Activated naive CD8-positive, alpha-beta T cell treated with anti-CD3 and anti-CD28 coated beads, Interleukin-2, amount 10 ng/mL, durations not matched to agents 7 days and 5 days (primary cell): ENCODE measurements around the gene ZMYND10. TPM values are rescaled to one million over a fixed set of nuclear protein-coding genes. Genes with fewer than 3 reads are reported as not detected.

Source experiments
- ATAC-seq: fragments of 150-1000 bp; cut with Tn5 transposase; one replicate; pipeline ENCODE4 v1.10.0; 2021; ENCODE audit warnings: low read depth, moderate library complexity
- POLR2A ChIA-PET: fragments of 350-600 bp; sonication (Branson Sonifier 250); formaldehyde crosslinking; loops from one replicate; lab custom pipeline; 2021; ENCODE audit warnings: antibody characterized with exemption; lab: Charles Lee
- DNase-seq: peaks from one replicate; pipeline ENCODE4 v3.0.0; 2021
- H3K27ac Mint-ChIP-seq: one replicate; pipeline ENCODE4 v1.8.0; 2022; ENCODE audit warnings: mild to moderate bottlenecking, mixed read lengths
- H3K27me3 Mint-ChIP-seq: one replicate; pipeline ENCODE4 v1.8.0; 2022; ENCODE audit warnings: mild to moderate bottlenecking, moderate library complexity, mixed read lengths
- H3K36me3 Mint-ChIP-seq: one replicate; pipeline ENCODE4 v1.8.0; 2021; ENCODE audit warnings: mild to moderate bottlenecking, mixed read lengths
- H3K4me1 Mint-ChIP-seq: one replicate; pipeline ENCODE4 v1.8.0; 2021; ENCODE audit warnings: mixed read lengths
- H3K4me3 Mint-ChIP-seq: one replicate; pipeline ENCODE4 v1.8.0; 2022; ENCODE audit warnings: mild to moderate bottlenecking, moderate library complexity, mixed read lengths
- H3K9me3 Mint-ChIP-seq: one replicate; pipeline ENCODE4 v1.8.0; 2021; ENCODE audit warnings: mixed read lengths
- total RNA-seq, 2 experiments: library from RNA; stranded (reverse); gene quantifications; one replicate each; pipeline ENCODE4 v1.2.3, GENCODE V29; 2021

ZMYND10 gene
- total RNA-seq, 2 experiments from 2014 or later: 2.2 to 2.7 TPM

DNA sequence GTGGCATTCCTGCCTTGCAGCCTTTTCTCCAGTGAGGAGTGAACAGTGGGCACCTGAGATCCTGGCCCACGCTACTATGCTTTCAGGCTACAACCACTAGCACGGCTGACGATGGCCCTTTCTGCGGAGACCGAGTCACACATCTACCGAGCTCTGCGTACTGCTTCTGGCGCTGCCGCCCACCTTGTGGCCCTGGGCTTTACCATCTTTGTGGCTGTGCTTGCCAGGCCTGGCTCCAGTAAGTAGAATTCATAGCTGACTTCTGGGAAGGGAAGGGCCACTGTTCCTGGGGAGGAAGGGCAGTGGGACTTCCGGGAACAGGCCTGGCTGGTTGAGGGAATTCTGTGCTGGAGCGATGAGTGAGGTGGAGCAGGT lies 5.8 kb upstream of the ZMYND10 start:
- POLR2A ChIA-PET: interaction anchor here (1.2 to 7.0 kb wide), 13 partner anchors 8 to 260 kb away, joined by 3 to 110 read pairs (median 12); partner anchors contain the start of genes C3orf18, CISH, HEMK1 and HYAL3

DNA sequence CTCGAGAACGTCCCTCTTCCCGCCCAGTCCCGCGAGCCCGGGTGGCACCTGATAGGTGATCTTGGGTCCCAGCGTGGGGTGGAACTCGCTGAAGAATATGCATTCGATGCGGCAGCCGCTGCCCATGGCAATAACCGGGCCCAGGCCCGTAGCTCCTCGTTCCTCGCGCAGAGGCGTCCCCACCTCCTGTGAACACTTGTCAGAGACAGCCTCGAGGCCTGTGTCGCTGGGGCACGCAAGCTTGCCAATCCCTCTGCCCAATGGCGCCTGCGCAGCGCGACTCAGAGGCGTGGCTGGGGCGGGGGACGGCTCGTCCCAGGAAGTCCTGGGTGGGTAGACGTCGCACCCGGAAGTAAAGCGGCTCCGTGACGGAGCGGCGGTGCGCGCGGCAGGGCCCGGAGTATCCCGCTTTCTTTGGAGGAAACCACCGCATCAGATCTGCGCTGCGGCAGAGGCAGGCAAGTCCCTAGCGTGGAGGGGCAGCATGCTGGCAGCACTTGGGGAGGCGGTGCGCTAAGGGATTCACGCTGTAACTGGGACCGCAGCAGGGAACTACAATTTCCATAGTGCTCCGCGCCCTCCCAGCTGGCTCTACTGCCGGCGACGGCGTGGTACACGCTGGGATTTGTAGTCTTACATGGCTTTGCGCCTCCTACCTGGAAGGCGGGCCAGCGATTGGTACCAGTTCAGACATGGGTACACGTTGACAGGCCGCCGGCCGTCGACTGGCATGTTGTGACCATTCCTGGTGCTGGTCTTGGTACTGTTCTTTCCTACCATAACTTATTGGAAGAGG lies 5.2 kb upstream of the ZMYND10 start, which contains the start of the genes CYB561D2 and NPRL2:
TSS of gene CYB561D2 (plus strand) at position 336 of the 796 bp plus-strand sequence. CDS start 572 bp downstream, outside the sequence.
TSS of gene NPRL2 (minus strand) at position 249 of the 796 bp plus-strand sequence. CDS start at position 126, 123 bp downstream.
- Mint-ChIP-seq H3K4me3 (peak within 1 kb of the TSS; percentile 90), H3K27ac (peak within 1 kb of the TSS; percentile 93), H3K9me3 (no peaks in the 10 kb centered on the region), H3K4me1 (peaks cover 46% of the 10 kb centered on the region), H3K27me3 (no peaks in the 10 kb centered on the region), H3K36me3 (peaks cover 14% of the 10 kb centered on the region)
- peak; percentile 90 for ATAC-seq
- POLR2A ChIA-PET: interaction anchor here (0.6 to 7.0 kb wide), 19 partner anchors 9 to 260 kb away, joined by 3 to 110 read pairs (median 8); partner anchors contain the start of genes C3orf18, CISH, HEMK1 and HYAL3
- peak; percentile 99 for DNase-seq

More for the DNA sequence above, 5.8 kb upstream of the ZMYND10 start:
- peaks cover 41% of the 10 kb centered on the region for H3K4me1 Mint-ChIP-seq
- H3K27ac Mint-ChIP-seq: peak overlapping the region; percentile 93
- H3K36me3 Mint-ChIP-seq: peaks cover 14% of the 10 kb centered on the region
- peak overlapping the region; percentile 90 for H3K4me3 Mint-ChIP-seq
- no peaks in the 10 kb centered on the region for H3K9me3 Mint-ChIP-seq
- no peaks in the 10 kb centered on the region for H3K27me3 Mint-ChIP-seq
- ATAC-seq: no peak
- no peak for DNase-seq

DNA sequence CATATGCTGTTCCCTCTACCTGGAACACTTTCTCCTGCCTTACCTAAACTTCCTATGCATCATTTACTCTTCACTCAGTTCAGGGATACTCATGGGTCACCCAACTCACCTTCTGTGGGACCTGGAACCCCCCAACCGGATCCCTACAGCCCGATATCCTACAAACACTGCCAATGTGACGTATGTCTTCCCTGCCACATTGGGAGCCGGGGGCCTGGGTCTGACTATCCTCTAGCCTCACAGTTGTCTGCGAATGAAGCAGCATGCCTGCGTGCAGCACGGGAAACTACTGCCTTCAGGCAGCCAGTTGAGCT lies 4.6 kb upstream of the ZMYND10 start:
- POLR2A ChIA-PET: interaction anchor here (0.6 to 7.0 kb wide), 19 partner anchors 9 to 261 kb away, joined by 3 to 110 read pairs (median 8); partner anchors contain the start of genes C3orf18, CISH, HEMK1 and HYAL3
- DNase-seq (no peak), ATAC-seq (no peak)
- peaks cover 14% of the 10 kb centered on the region for H3K36me3 Mint-ChIP-seq
- H3K9me3 Mint-ChIP-seq: no peaks in the 10 kb centered on the region
- H3K27ac Mint-ChIP-seq: peak overlapping the region; percentile 93
- H3K4me1 Mint-ChIP-seq: peaks cover 48% of the 10 kb centered on the region
- no peaks in the 10 kb centered on the region for H3K27me3 Mint-ChIP-seq
- peak overlapping the region; percentile 90 for H3K4me3 Mint-ChIP-seq

DNA sequence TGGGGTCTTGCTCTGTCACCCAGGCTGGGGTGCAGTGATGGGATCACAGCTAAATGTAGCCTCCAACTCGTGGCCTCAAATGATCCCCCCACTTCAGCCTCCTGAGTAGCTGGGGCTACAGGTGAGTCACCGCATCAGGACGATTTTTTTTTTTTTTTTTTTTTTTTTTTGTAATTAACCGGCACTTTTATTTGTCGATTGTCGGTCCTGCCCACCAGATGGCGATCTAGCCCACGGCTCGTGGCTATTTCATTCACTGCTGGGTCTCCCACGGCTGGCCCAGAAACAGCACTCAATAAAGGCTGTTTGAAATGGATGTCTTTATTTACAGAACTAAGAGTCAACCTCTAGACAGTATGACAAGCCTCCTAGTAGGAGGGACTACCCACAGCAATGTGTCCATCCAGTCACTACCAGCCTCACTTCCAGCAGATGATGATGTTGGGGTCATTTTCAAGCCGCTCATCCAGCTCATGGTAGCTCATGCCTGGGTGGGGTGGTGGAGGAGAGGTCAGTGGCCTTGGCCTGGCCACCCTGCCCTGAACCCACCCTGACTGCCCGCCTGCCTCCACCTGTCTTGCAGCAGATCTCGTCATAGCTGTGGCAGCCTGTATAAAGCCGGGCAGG lies 1.8 kb upstream of the ZMYND10 start:
- ATAC-seq (peak; percentile 5), DNase-seq (peak; percentile 77)
- Mint-ChIP-seq H3K4me3 (peak overlapping the region; percentile 16), H3K27ac (peak overlapping the region; percentile 42), H3K36me3 (peaks cover 10% of the 10 kb centered on the region), H3K4me1 (peaks cover 49% of the 10 kb centered on the region), H3K9me3 (no peaks in the 10 kb centered on the region), H3K27me3 (no peaks in the 10 kb centered on the region)
- POLR2A ChIA-PET: interaction anchor here (0.5 to 5.6 kb wide), 5 partner anchors 10 to 1153 kb away, joined by 3 to 110 read pairs (median 5); partner anchors contain the start of genes CISH, DCAF1 and TUSC2

DNA sequence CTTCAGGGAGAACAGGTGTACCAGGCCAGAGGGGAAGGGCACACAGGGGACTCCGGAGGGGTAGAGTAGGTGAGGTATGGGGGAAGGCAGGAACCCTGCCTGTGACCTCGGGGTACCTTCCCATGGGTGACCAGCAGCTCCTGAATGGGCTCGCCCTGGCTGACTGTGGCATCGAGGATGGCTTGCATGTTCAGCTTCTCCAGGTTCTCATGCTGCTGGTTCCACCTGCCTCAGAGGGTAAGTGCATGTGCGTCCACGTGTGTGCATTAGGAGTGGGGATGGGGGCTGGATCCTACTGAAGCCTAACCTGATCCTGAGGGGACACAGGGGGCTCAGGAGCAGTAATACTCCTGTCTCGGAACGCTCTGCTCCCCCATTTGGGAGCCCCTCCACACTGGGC lies 524 bp downstream of the ZMYND10 start:
- Mint-ChIP-seq H3K4me3 (peak overlapping the region; percentile 84), H3K4me1 (peaks cover 41% of the 10 kb centered on the region), H3K27ac (peak overlapping the region; percentile 65)

DNA sequence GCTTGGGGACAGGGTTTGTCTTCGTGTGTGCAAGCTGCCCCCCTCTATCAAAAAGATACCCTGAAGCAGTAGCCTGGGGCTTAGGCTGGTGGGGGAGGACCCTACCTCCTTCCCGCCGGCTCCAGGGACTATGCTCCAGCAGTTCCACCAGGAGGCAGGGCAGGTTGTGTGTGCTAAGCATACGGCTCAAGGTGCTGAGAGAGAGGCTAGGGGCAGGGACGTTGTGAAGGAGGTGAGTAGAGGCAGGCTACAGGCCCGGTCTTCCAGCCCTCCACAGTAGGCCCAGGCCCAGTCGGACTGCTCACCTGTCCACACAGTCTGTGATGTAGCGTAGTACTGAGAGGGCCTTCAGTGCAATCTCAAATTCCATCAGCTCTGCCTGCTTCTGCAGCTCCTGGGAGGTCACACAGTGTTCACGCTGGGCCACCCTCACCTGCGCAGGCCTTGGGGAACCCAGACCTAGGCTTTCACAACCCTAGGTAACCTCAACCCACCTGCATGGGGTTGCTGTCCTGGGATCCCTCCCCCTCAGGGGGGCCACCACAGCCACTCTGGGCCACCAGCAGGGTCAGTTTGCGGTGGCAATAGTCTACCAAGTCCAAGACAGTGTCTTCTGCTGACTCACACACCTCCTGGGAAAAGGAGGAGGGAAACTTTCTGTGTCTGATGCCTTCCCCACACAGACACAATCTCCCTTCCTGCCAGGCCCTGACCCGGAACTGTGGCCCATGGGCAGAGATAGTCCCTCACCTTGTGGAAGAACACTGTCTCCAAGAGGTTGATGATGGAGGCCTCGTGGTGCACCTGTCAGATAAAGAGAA lies 2.5 kb downstream of the ZMYND10 start:
- Mint-ChIP-seq H3K27me3 (no peaks in the 10 kb centered on the region), H3K4me1 (peaks cover 35% of the 10 kb centered on the region), H3K4me3 (no peak overlapping the region), H3K27ac (peak overlapping the region; percentile 99), H3K9me3 (no peaks in the 10 kb centered on the region), H3K36me3 (peaks cover 24% of the 10 kb centered on the region)
- DNase-seq (no peak), ATAC-seq (no peak)
- POLR2A ChIA-PET: interaction anchor here (1.4 to 10.5 kb wide), 5 partner anchors 9 to 266 kb away, joined by 4 to 439 read pairs (median 82); partner anchors contain the start of genes C3orf18, CISH, CYB561D2 and HEMK1

More for the DNA sequence above, 524 bp downstream of the ZMYND10 start:
- peaks cover 12% of the 10 kb centered on the region for H3K36me3 Mint-ChIP-seq
- POLR2A ChIA-PET: interaction anchor here (0.5 to 2.1 kb wide), 6 partner anchors 9 to 267 kb away, joined by 3 to 7 read pairs (median 4); partner anchors contain the start of genes CISH, HEMK1 and TUSC2
- no peaks in the 10 kb centered on the region for H3K27me3 Mint-ChIP-seq
- H3K9me3 Mint-ChIP-seq: no peaks in the 10 kb centered on the region
- ATAC-seq (no peak), DNase-seq (no peak)

DNA sequence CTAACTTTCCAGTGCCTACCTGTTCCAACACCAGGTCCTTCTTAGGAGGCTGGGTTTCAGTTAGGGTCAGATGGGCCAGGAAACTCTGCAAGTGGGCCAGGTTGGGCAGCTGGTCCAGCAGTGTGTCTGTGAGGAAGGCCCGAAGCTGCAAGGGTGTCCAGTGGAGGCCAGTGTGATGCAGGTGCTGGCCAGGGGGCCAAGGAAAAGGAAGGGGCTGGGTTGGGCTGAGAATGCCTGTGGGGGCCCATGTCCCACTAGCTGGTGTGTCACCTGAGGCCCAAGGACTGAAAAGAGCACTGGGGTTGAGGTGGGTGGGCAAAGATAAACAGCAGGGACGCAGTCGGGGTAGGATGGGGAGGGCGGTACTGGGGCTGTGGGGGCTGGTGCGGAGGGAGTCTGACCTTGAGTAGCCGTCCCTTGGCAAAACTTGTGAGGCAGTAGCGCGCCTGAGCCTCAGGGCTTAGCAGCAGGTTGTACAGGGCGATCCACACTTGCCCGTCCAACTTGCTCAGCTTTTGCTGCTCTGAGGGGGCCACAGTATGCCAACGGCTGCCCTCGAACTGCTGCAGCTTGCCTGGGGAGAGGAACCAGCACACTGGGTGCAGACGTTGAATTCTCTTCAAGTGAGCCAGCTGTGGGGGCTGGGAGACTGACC lies 3.4 kb downstream of the ZMYND10 start:
- Mint-ChIP-seq H3K4me3 (peak overlapping the region; percentile 99), H3K4me1 (peaks cover 29% of the 10 kb centered on the region), H3K9me3 (no peaks in the 10 kb centered on the region), H3K36me3 (peaks cover 27% of the 10 kb centered on the region), H3K27ac (peak overlapping the region; percentile 99), H3K27me3 (no peaks in the 10 kb centered on the region)
- no peak for ATAC-seq
- POLR2A ChIA-PET: interaction anchor here (1.4 to 10.5 kb wide), 8 partner anchors 10 to 267 kb away, joined by 3 to 439 read pairs (median 46); partner anchors contain the start of genes C3orf18, CISH, CYB561D2 and HEMK1
- DNase-seq: no peak

DNA sequence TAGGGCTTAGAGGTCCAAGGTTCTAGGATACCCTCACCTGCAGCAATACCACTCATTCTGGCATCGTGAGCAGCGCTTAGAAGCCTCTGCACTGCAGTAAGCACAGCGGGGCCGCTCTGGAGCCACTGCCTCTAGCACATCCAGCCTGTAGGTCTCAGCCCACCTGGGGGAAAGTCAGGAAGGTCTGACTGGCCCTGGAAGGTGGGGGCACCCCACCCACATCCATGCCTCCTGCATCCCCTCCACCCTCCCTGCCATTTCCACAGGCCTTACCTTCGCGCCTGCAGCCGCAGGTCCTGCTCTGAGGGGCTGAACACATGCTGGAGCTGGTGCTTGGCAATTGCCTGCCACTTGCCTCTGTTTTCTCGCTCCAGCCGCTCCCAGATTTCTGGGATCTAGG lies 4.0 kb downstream of the ZMYND10 start:
- Mint-ChIP-seq H3K36me3 (peaks cover 29% of the 10 kb centered on the region), H3K9me3 (no peaks in the 10 kb centered on the region), H3K4me1 (peaks cover 29% of the 10 kb centered on the region), H3K4me3 (peak overlapping the region; percentile 99), H3K27me3 (no peaks in the 10 kb centered on the region), H3K27ac (peak overlapping the region; percentile 99)
- peak; percentile 69 for DNase-seq
- no peak for ATAC-seq
- POLR2A ChIA-PET: interaction anchor here (0.8 to 10.5 kb wide), 15 partner anchors 11 to 268 kb away, joined by 3 to 439 read pairs (median 6); partner anchors contain the start of genes C3orf18, CISH, CYB561D2 and HEMK1

DNA sequence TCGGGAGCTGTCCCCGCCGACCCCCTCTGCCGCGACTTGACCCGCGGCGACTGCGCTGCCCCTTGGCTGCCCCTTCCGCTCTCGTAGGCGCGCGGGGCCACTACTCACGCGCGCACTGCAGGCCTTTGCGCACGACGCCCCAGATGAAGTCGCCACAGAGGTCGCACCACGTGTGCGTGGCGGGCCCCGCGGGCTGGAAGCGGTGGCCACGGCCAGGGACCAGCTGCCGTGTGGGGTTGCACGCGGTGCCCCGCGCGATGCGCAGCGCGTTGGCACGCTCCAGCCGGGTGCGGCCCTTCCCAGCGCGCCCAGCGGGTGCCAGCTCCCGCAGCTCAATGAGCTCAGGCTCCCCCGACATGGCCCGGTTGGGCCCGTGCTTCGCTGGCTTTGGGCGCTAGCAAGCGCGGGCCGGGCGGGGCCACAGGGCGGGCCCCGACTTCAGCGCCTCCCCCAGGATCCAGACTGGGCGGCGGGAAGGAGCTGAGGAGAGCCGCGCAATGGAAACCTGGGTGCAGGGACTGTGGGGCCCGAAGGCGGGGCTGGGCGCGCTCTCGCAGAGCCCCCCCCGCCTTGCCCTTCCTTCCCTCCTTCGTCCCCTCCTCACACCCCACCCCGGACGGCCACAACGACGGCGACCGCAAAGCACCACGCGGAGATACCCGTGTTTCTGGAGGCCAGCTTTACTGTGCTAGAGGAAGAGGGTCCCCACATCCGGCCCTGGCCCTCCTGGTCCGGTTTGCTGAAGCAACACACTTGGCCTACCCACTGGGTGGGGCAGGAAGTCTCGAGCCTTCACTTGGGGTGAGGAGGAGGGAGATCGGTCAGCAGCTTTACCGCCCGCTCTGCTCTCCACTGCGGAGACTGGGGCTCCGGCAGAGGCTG lies 4.8 kb downstream of the ZMYND10 start, which contains the start of gene RASSF1:
TSS of gene RASSF1 (minus strand) at position 389 of the 882 bp plus-strand sequence. CDS start at position 358, 31 bp downstream.
- peaks cover 30% of the 10 kb centered on the region for H3K4me1 Mint-ChIP-seq
- ATAC-seq: peak; percentile 57
- POLR2A ChIA-PET: interaction anchor here (0.7 to 10.5 kb wide), 24 partner anchors 11 to 1045 kb away, joined by 3 to 439 read pairs (median 4); partner anchors contain the start of genes C3orf18, CISH, CYB561D2 and HEMK1

DNA sequence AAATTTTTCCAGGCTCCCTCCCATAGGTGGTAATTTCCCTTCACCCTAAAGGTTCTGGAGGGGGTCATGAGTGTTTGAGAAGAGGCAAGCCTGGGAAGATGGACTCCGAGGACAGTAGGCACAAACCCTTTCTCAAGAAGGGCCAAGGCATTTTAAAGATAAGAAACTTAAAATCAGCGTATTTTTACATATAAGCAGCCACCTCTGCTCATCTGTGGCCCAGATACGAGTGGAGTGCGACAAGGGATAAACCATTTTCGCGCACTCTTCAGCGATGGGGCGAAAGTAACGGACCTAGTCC lies 5.4 kb downstream of the ZMYND10 start:
- DNase-seq: no peak
- H3K27ac Mint-ChIP-seq: peak overlapping the region; percentile 99
- POLR2A ChIA-PET: interaction anchor here (0.8 to 10.5 kb wide), 17 partner anchors 11 to 1045 kb away, joined by 3 to 439 read pairs (median 5); partner anchors contain the start of genes C3orf18, CISH, CYB561D2 and HEMK1
- H3K4me1 Mint-ChIP-seq: peaks cover 32% of the 10 kb centered on the region
- no peaks in the 10 kb centered on the region for H3K9me3 Mint-ChIP-seq
- peak overlapping the region; percentile 99 for H3K4me3 Mint-ChIP-seq
- no peaks in the 10 kb centered on the region for H3K27me3 Mint-ChIP-seq
- peaks cover 43% of the 10 kb centered on the region for H3K36me3 Mint-ChIP-seq
- ATAC-seq: no peak

More for the DNA sequence above, 4.8 kb downstream of the ZMYND10 start, which contains the start of gene RASSF1:
- Mint-ChIP-seq H3K36me3 (peaks cover 37% of the 10 kb centered on the region), H3K9me3 (no peaks in the 10 kb centered on the region), H3K27ac (peak within 1 kb of the TSS; percentile 99), H3K4me3 (peak within 1 kb of the TSS; percentile 99), H3K27me3 (no peaks in the 10 kb centered on the region)
- peak; percentile 92 for DNase-seq
